Thoracic aorta (tissue), 2 donors: ENCODE measurements around the gene FSTL4. TPM values are rescaled to one million over a fixed set of nuclear protein-coding genes. Genes with fewer than 3 reads are reported as not detected.

Experiments used
- ATAC-seq: fragments of 150-250 bp; one replicate; pipeline ENCODE4 v1.8.0; 2017; ENCODE audit warnings: low read depth; ENCODE audit not compliant: insufficient number of reproducible peaks, low FRiP score
- DNase-seq: peaks from one replicate; pipeline ENCODE4 v3.0.0-alpha.2; 2020; ENCODE audit warnings: low spot score
- H3K27ac ChIP-seq, 2 donors: fragments of 200-600 bp; sonication (generic); 1 replicate in 1 of 2; 2 replicates in 1 of 2; pipeline ENCODE4 v1.5.1; 2016; ENCODE audit warnings: mild to moderate bottlenecking in 2 of 2, moderate library complexity in 2 of 2
- H3K27me3 ChIP-seq: fragments of 200-600 bp; sonication (generic); replicated peaks from 2 replicates; pipeline ENCODE4 v1.6.0; 2016; ENCODE audit warnings: mild to moderate bottlenecking; ENCODE audit not compliant: insufficient read depth
- H3K36me3 ChIP-seq: fragments of 200-600 bp; sonication (generic); one replicate; pipeline ENCODE4 v1.5.1; 2016
- H3K4me1 ChIP-seq, 2 donors: fragments of 200-600 bp; sonication (generic); 1 replicate in 1 of 2; 2 replicates in 1 of 2; pipeline versions ENCODE4 v1.5.1 to v1.6.0; 2016; ENCODE audit warnings: low read depth in 2 of 2, mild to moderate bottlenecking in 1 of 2; ENCODE audit not compliant: control insufficient read depth in 1 of 2
- H3K4me3 ChIP-seq: fragments of 200-600 bp; sonication (generic); 2 replicates; pipeline ENCODE4 v1.5.1; 2016; ENCODE audit warnings: mild to moderate bottlenecking
- H3K9me3 ChIP-seq: fragments of 200-600 bp; sonication (generic); 2 replicates; pipeline ENCODE4 v1.5.1; 2016
- CTCF ChIP-seq: fragments of 200-600 bp; sonication (generic); IDR thresholded peaks from one replicate; pipeline ENCODE4 v1.5.1; 2019; ENCODE audit warnings: antibody characterized with exemption
- total RNA-seq, 2 donors: library from RNA; depleted of rRNA; stranded (reverse); fragments of >200 nt; gene quantifications; one replicate each; pipeline versions ENCODE4 v1.1.0 to v1.2.3, GENCODE V29; 2016

Gene FSTL4
- total RNA-seq, 2 donors from 2014 or later, result not detected

GRCh38 chr5:133321286-133321832 lies 291.0 kb downstream of the FSTL4 start:
- Histone ChIP-seq H3K9me3 (no peaks in the 10 kb centered on the region), H3K4me1 (no peaks in the 10 kb centered on the region), H3K27me3 (no peaks in the 10 kb centered on the region), H3K4me3 (no peak overlapping the region), H3K27ac (no peak overlapping the region), H3K36me3 (no peaks in the 10 kb centered on the region)
- DNase-seq (no peak), ATAC-seq (no peak)
- TF ChIP-seq CTCF, result no peak

- Histone ChIP-seq H3K4me3 (no peak overlapping the region), H3K27ac (no peak overlapping the region), H3K9me3 (no peaks in the 10 kb centered on the region), H3K4me1 (no peaks in the 10 kb centered on the region), H3K36me3 (no peaks in the 10 kb centered on the region), H3K27me3 (no peaks in the 10 kb centered on the region)
- DNase-seq (no peak), ATAC-seq (no peak)
- no peak for TF ChIP-seq CTCF
Observed at GRCh38 chr5:133319905-133320520, 292.3 kb downstream of the FSTL4 start.

- no peak for TF ChIP-seq CTCF
- Histone ChIP-seq H3K4me3 (no peak overlapping the region), H3K27me3 (no peaks in the 10 kb centered on the region), H3K36me3 (no peaks in the 10 kb centered on the region), H3K27ac (no peak overlapping the region), H3K4me1 (no peaks in the 10 kb centered on the region), H3K9me3 (no peaks in the 10 kb centered on the region)
- DNase-seq, result no peak
- no peak for ATAC-seq
Observed at GRCh38 chr5:133319244-133319643, 293.1 kb downstream of the FSTL4 start.

- no peak for ATAC-seq
- H3K27me3 ChIP-seq, result no peaks in the 10 kb centered on the region
Observed at GRCh38 chr5:133317558-133317957, 294.8 kb downstream of the FSTL4 start.

More at GRCh38 chr5:133317558-133317957, 294.8 kb downstream of the FSTL4 start:
- Histone ChIP-seq H3K27ac (no peak overlapping the region), H3K36me3 (no peaks in the 10 kb centered on the region), H3K4me3 (no peak overlapping the region), H3K9me3 (no peaks in the 10 kb centered on the region), H3K4me1 (no peaks in the 10 kb centered on the region)
- no peak for DNase-seq
- no peak for TF ChIP-seq CTCF
